ENCODE data around the gene SKI. TPM values are rescaled to one million over a fixed set of nuclear protein-coding genes. Genes with fewer than 3 reads are reported as not detected.

The SKI gene
- total RNA-seq, 2 donors from 2014 or later, result 65.4 to 79.2 TPM

DNA sequence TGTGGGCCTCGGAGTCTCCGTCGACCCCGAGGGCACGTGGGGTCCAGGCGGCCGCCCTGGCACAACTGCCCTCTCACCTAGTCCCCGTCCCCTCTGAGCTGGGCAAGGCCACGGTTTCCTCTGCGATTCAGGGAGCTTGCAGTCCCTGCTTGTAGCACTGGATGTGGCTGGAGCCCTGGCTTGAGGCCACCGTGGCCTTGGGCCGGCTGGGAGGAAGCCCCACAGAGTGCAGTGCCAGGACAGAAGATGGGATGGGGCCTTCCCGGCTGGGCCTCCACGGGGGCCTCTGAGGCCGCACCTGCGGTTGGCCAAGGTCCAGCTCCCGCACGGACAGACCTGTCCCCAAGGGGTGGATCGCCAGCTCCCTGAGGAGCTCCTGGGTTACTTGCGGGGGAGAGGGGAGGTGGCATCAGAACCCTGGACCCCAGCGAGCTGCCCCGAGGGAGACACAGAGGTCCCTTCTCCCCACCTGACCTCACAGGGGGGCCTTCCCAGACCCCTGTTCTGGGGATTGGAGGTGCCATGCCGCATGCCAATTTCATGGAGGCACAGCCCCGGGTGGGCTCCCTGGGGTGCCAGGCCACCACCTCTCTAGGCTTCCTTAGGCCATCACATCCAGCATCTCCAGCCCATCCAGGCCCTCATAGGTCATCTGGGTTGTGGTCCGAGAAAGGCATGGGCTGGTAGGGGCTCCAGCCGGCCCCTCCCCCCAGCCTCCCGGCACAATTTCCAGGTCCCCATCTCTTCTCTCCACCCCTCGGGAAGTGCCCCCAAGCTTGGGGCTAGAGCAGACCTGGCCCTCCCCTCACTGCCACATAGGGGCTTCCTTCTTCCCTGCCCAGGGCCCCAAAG, 82.4 kb downstream of the SKI start:
- WGBS, 2 experiments (ENCODE audit: insufficient coverage in 1 of 2, insufficient read length in 1 of 2), result 93 to 96% methylated on average over 14 to 28 of the region's 28 CpGs
- Mint-ChIP-seq H3K4me3 (no peak overlapping the region), H3K27ac (no peak overlapping the region), H3K36me3 (ENCODE audit: low read depth) (peaks cover 25% of the 10 kb centered on the region), H3K9me3 (no peaks in the 10 kb centered on the region), H3K27me3 (ENCODE audit: insufficient read depth) (no peaks in the 10 kb centered on the region), H3K4me1 (peaks cover 1% of the 10 kb centered on the region)
- H3K27ac ChIP-seq (ENCODE audit: low read depth, low read length), result no peak overlapping the region
- H3K36me3 ChIP-seq (ENCODE audit: control insufficient read depth, insufficient read depth, low read length), result peaks cover 20% of the 10 kb centered on the region
- H3K9ac ChIP-seq (ENCODE audit: extremely low read depth, low read length, poor library complexity, severe bottlenecking), result no peak overlapping the region
- no peak overlapping the region for H3K4me3 ChIP-seq (ENCODE audit: low read length)
- H3K27me3 ChIP-seq (ENCODE audit: control insufficient read depth, insufficient read depth, low read length, poor library complexity, severe bottlenecking), result no peaks in the 10 kb centered on the region
- no peak for DNase-seq
- TF ChIP-seq, protein P1, sequence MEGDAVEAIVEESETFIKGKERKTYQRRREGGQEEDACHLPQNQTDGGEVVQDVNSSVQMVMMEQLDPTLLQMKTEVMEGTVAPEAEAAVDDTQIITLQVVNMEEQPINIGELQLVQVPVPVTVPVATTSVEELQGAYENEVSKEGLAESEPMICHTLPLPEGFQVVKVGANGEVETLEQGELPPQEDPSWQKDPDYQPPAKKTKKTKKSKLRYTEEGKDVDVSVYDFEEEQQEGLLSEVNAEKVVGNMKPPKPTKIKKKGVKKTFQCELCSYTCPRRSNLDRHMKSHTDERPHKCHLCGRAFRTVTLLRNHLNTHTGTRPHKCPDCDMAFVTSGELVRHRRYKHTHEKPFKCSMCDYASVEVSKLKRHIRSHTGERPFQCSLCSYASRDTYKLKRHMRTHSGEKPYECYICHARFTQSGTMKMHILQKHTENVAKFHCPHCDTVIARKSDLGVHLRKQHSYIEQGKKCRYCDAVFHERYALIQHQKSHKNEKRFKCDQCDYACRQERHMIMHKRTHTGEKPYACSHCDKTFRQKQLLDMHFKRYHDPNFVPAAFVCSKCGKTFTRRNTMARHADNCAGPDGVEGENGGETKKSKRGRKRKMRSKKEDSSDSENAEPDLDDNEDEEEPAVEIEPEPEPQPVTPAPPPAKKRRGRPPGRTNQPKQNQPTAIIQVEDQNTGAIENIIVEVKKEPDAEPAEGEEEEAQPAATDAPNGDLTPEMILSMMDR (conservative IDR thresholded peaks at IDR 0.05), result no peak
- peaks cover 8% of the 10 kb centered on the region for H3K4me1 ChIP-seq (ENCODE audit: control insufficient read depth, insufficient read depth, low read length)
- H3K9me3 ChIP-seq (ENCODE audit: control insufficient read depth, low read length), result no peaks in the 10 kb centered on the region

GRCh38 chr1:2311184-2312032, 83.3 kb downstream of the SKI start:
- H3K27ac ChIP-seq (ENCODE audit: low read depth, low read length), result no peak overlapping the region
- H3K27me3 Mint-ChIP-seq (ENCODE audit: insufficient read depth), result no peaks in the 10 kb centered on the region
- no peaks in the 10 kb centered on the region for H3K27me3 ChIP-seq (ENCODE audit: control insufficient read depth, insufficient read depth, low read length, poor library complexity, severe bottlenecking)
- H3K4me3 ChIP-seq (ENCODE audit: low read length), result no peak overlapping the region
- peaks cover 1% of the 10 kb centered on the region for H3K4me1 Mint-ChIP-seq
- H3K9me3 Mint-ChIP-seq, result no peaks in the 10 kb centered on the region
- 51 to 62% methylated on average over 11 to 21 of the region's 21 CpGs for WGBS, 2 experiments (ENCODE audit: insufficient coverage in 1 of 2, insufficient read length in 1 of 2)
- no peak overlapping the region for H3K4me3 Mint-ChIP-seq
- TF ChIP-seq, protein P1 (conservative IDR thresholded peaks at IDR 0.05), result peak; percentile 76
- peak; percentile 92 for DNase-seq
- no peak overlapping the region for H3K9ac ChIP-seq (ENCODE audit: extremely low read depth, low read length, poor library complexity, severe bottlenecking)
- peaks cover 21% of the 10 kb centered on the region for H3K36me3 Mint-ChIP-seq (ENCODE audit: low read depth)
- H3K9me3 ChIP-seq (ENCODE audit: control insufficient read depth, low read length), result no peaks in the 10 kb centered on the region
- peaks cover 8% of the 10 kb centered on the region for H3K4me1 ChIP-seq (ENCODE audit: control insufficient read depth, insufficient read depth, low read length)
- H3K36me3 ChIP-seq (ENCODE audit: control insufficient read depth, insufficient read depth, low read length), result peaks cover 16% of the 10 kb centered on the region
- H3K27ac Mint-ChIP-seq, result no peak overlapping the region

DNA sequence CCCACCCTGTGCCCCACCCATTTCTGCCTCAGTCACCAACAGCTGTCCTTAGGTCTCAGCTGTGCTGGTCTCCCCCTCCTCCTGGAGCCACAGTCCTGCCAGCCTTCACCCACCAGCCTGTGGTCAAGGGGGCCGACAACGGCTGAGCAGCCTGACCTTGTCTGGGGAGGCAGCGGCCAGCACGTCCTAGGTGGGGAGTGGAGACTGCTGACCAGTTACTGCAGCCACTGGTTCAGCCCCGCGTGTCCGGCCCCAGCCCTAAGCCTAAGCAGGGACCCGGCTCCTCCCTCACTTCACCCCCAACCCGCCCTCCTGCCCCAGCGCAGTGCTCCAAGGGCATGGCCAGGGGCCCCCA, 84.0 kb downstream of the SKI start:
- no peak for DNase-seq
- no peak overlapping the region for H3K27ac ChIP-seq (ENCODE audit: low read depth, low read length)
- no peak overlapping the region for H3K4me3 Mint-ChIP-seq
- TF ChIP-seq, protein P1 (conservative IDR thresholded peaks at IDR 0.05), result no peak
- H3K9ac ChIP-seq (ENCODE audit: extremely low read depth, low read length, poor library complexity, severe bottlenecking), result no peak overlapping the region
- peaks cover 16% of the 10 kb centered on the region for H3K36me3 Mint-ChIP-seq (ENCODE audit: low read depth)
- peaks cover 15% of the 10 kb centered on the region for H3K36me3 ChIP-seq (ENCODE audit: control insufficient read depth, insufficient read depth, low read length)
- H3K27me3 Mint-ChIP-seq (ENCODE audit: insufficient read depth), result no peaks in the 10 kb centered on the region
- H3K4me1 Mint-ChIP-seq, result peaks cover 3% of the 10 kb centered on the region
- no peaks in the 10 kb centered on the region for H3K9me3 Mint-ChIP-seq
- WGBS, 2 experiments (ENCODE audit: insufficient coverage in 1 of 2, insufficient read length in 1 of 2), result 86% methylated on average over 10 of the region's 10 CpGs; no CpG with 5 or more reads in 1 of the 2 experiments
- no peaks in the 10 kb centered on the region for H3K9me3 ChIP-seq (ENCODE audit: control insufficient read depth, low read length)
- H3K4me3 ChIP-seq (ENCODE audit: low read length), result no peak overlapping the region
- H3K27me3 ChIP-seq (ENCODE audit: control insufficient read depth, insufficient read depth, low read length, poor library complexity, severe bottlenecking), result no peaks in the 10 kb centered on the region
- no peak overlapping the region for H3K27ac Mint-ChIP-seq
- peaks cover 8% of the 10 kb centered on the region for H3K4me1 ChIP-seq (ENCODE audit: control insufficient read depth, insufficient read depth, low read length)

All from endodermal cell (in vitro differentiated cells).